ENCODE data around the gene SYMPK. TPM values are rescaled to one million over a fixed set of nuclear protein-coding genes. Genes with fewer than 3 reads are reported as not detected.
A peak's percentile ranks its signal among the peaks of the same experiment; 100 is the strongest.

Gene SYMPK
- total RNA-seq, 2 donors from 2014 or later, result 107 to 217 TPM

GRCh38 chr19:45820413-45821102, 42.4 kb downstream of the SYMPK start:
- no peak overlapping the region for H3K27ac Mint-ChIP-seq
- DNase-seq (ENCODE audit: low spot score), result peak; percentile 42
- ATAC-seq, result no peak
- H3K4me1 Mint-ChIP-seq (ENCODE audit: low read depth in 2 of 2), result peaks cover 5% of the 10 kb centered on the region in 2 donors
- H3K27me3 Mint-ChIP-seq, result no peaks in the 10 kb centered on the region
- H3K4me3 Mint-ChIP-seq, result no peak overlapping the region
- H3K36me3 Mint-ChIP-seq, result no peaks in the 10 kb centered on the region
- H3K9me3 Mint-ChIP-seq, result no peaks in the 10 kb centered on the region

DNA sequence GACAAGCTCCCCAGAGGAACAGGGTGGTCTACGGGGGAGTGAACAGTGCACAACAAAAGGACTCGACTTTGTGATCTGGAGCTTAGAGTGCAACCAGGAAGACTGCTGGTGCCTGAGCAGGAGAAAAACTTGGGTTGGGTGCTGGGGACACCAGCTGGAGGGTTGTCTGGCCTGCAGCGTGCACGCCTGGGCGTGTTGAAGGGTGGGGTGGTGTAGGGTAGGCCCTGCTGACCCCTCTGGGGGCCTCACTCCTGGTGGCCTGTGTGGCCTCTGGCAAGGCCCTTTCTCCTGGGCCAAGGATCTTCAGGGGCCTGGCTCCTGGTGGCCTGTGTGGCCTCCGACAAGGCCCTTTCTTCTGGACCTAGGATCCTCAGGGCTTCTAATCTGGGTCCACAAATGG, 43.2 kb downstream of the SYMPK start:
- H3K27me3 Mint-ChIP-seq, result no peaks in the 10 kb centered on the region
- H3K9me3 Mint-ChIP-seq, result no peaks in the 10 kb centered on the region
- ATAC-seq (no peak), DNase-seq (ENCODE audit: low spot score) (no peak)
- no peak overlapping the region for H3K27ac Mint-ChIP-seq
- H3K4me3 Mint-ChIP-seq, result no peak overlapping the region
- no peaks in the 10 kb centered on the region for H3K36me3 Mint-ChIP-seq
- peaks cover 5% of the 10 kb centered on the region in 2 donors for H3K4me1 Mint-ChIP-seq (ENCODE audit: low read depth in 2 of 2)

DNA sequence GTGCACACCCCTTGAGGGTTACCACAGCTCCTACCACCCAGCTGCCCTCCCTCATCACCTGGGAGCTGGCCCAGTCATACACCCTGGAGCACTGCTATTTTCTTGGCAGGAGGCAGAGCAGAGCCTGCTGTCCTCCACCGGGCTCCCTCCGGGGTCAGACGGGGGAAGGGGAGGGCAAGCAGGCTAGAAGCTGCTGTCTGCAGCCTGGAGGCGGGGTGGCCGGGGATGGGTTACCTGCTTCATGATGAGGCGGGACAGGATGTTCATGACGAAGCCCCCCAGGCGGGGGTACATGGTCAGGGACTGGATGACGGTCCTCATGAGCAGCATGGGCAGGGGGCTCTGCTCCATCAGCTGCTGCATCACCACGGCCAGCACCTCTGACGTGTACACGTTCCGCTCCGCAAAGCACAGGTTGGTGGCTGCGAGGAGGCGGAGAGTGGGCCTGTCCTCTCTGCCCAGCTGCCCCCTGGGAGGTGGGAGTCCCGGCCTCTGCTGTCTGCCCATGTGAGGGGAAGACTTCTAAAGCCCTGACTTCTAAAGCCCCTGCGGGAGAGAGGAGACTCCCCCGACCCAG, 45.1 kb downstream of the SYMPK start:
- Mint-ChIP-seq H3K4me1 (ENCODE audit: low read depth in 2 of 2) (peaks cover 0 to 5% of the 10 kb centered on the region in 2 donors), H3K27me3 (peaks cover 0 to 4% of the 10 kb centered on the region in 2 donors), H3K36me3 (no peaks in the 10 kb centered on the region), H3K9me3 (no peaks in the 10 kb centered on the region), H3K27ac (no peak overlapping the region), H3K4me3 (no peak overlapping the region)
- peak; percentile 51 for DNase-seq (ENCODE audit: low spot score)
- no peak for ATAC-seq

- H3K27ac Mint-ChIP-seq, result no peak overlapping the region
Observed at GRCh38 chr19:45817010-45817724, 45.8 kb downstream of the SYMPK start.

GRCh38 chr19:45816236-45817009, 46.5 kb downstream of the SYMPK start:
- no peak overlapping the region for H3K4me3 Mint-ChIP-seq
- no peak for ATAC-seq
- H3K36me3 Mint-ChIP-seq, result no peaks in the 10 kb centered on the region
- DNase-seq (ENCODE audit: low spot score), result peak; percentile 58
- H3K27me3 Mint-ChIP-seq, result peaks cover 0 to 4% of the 10 kb centered on the region in 2 donors
- H3K9me3 Mint-ChIP-seq, result no peaks in the 10 kb centered on the region
- peaks cover 0 to 5% of the 10 kb centered on the region in 2 donors for H3K4me1 Mint-ChIP-seq (ENCODE audit: low read depth in 2 of 2)
- H3K27ac Mint-ChIP-seq, result no peak overlapping the region

More at GRCh38 chr19:45817010-45817724, 45.8 kb downstream of the SYMPK start:
- Mint-ChIP-seq H3K4me1 (ENCODE audit: low read depth in 2 of 2) (peaks cover 0 to 5% of the 10 kb centered on the region in 2 donors), H3K27me3 (peaks cover 0 to 4% of the 10 kb centered on the region in 2 donors), H3K9me3 (no peaks in the 10 kb centered on the region), H3K4me3 (no peak overlapping the region), H3K36me3 (no peaks in the 10 kb centered on the region)
- DNase-seq (ENCODE audit: low spot score) (peak; percentile 95), ATAC-seq (peak; percentile 95)

DNA sequence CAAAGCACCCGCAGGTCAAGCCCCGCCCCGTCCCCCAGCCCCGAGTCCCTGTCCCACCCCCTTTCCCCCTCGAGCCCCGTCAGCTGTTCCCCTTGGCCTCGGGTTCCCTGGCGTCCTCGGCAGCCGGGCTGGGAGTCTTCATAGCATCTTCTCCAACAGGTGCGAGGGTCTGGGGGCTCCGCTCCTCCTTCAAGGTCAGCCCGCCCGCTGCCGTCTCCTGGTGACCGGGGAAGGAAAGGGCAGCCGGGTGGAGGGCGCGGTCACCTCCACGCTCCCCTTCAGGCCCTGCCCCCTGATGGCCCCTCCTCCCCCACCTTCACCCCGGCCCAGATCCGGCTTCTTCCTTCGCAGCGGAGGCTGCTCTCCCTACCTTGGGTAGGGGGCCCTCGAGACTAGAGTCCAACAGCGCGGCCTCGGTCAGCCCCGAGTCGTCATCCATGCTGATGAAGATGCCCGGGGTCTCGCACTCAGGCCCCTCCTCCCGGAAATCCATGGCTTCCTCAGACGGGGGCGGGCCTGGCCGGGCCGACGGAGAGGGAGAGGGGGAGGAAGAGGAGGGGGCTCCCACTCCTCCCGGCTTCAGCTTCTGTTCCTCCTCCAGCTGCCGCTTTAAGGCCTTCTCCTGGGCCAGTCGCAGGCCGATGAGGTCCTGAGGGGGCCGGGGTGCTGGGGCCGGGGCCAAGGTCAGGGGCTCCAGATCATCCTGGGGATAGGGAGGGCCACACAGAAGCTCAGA, 47.3 kb downstream of the SYMPK start:
- Mint-ChIP-seq H3K27ac (no peak overlapping the region), H3K36me3 (no peaks in the 10 kb centered on the region), H3K4me1 (ENCODE audit: low read depth in 2 of 2) (peaks cover under 1 to 5% of the 10 kb centered on the region in 2 donors), H3K4me3 (no peak overlapping the region), H3K9me3 (no peaks in the 10 kb centered on the region), H3K27me3 (peaks cover 0 to 4% of the 10 kb centered on the region in 2 donors)
- DNase-seq (ENCODE audit: low spot score), result peak; percentile 58
- no peak for ATAC-seq

GRCh38 chr19:45814851-45815480, 48.0 kb downstream of the SYMPK start, which contains the start of gene RSPH6A:
Gene RSPH6A, minus strand, starts transcription at chr19:45815308. Its CDS starts 132 bp downstream, at chr19:45815176.
- peaks cover 4 to 5% of the 10 kb centered on the region in 2 donors for H3K4me1 Mint-ChIP-seq (ENCODE audit: low read depth in 2 of 2)
- no peak within 1 kb of the TSS for H3K4me3 Mint-ChIP-seq
- no peak for ATAC-seq
- H3K9me3 Mint-ChIP-seq, result no peaks in the 10 kb centered on the region
- DNase-seq (ENCODE audit: low spot score), result no peak
- no peak within 1 kb of the TSS for H3K27ac Mint-ChIP-seq
- no peaks in the 10 kb centered on the region for H3K36me3 Mint-ChIP-seq
- H3K27me3 Mint-ChIP-seq, result peaks cover 0 to 4% of the 10 kb centered on the region in 2 donors

DNA sequence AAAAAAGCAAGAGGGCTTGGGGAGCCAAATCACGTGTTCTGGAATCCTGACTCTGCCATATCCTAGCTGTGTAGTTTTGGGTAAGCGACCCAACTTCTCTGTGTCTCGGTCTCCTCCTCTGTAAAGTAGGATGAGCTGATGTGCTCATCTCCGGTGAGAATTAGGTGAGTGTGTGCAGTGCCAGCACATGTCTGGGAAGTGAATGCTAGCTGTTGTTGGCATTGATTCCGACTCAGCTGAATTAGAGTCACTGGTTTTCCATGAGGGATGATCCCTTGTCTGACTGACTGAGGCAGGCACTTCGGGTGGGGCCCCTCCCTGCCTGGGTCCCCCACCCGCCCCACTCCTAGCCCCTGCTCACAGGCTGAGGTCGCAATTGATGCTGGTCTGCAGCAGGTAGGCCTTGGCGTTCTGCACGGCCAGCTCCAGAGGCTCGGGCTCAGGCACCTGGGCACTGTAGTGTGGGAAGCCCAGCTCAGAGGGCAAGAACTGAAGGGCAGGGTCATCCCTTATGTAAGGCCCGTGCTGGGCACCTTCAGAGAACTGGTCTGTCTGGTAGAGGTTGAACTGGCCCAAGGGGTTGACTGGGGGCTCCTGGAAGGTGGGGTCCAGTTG, 48.7 kb downstream of the SYMPK start:
- Mint-ChIP-seq H3K27me3 (peaks cover 0 to 6% of the 10 kb centered on the region in 2 donors), H3K9me3 (no peaks in the 10 kb centered on the region), H3K4me1 (ENCODE audit: low read depth in 2 of 2) (peaks cover 9 to 10% of the 10 kb centered on the region in 2 donors), H3K36me3 (no peaks in the 10 kb centered on the region), H3K27ac (no peak overlapping the region), H3K4me3 (no peak overlapping the region)
- no peak for ATAC-seq
- DNase-seq (ENCODE audit: low spot score), result no peak

GRCh38 chr19:45812297-45812696, 50.6 kb downstream of the SYMPK start:
- no peaks in the 10 kb centered on the region for H3K9me3 Mint-ChIP-seq
- ATAC-seq (no peak), DNase-seq (ENCODE audit: low spot score) (no peak)
- peaks cover 0 to 6% of the 10 kb centered on the region in 2 donors for H3K27me3 Mint-ChIP-seq
- no peak overlapping the region for H3K4me3 Mint-ChIP-seq
- H3K27ac Mint-ChIP-seq, result no peak overlapping the region
- no peaks in the 10 kb centered on the region for H3K36me3 Mint-ChIP-seq
- peaks cover 8 to 9% of the 10 kb centered on the region in 2 donors for H3K4me1 Mint-ChIP-seq (ENCODE audit: low read depth in 2 of 2)

- ATAC-seq, result peak; percentile 37 to 50
Observed at GRCh38 chr19:45809643-45810159, 53.2 kb downstream of the SYMPK start.

DNA sequence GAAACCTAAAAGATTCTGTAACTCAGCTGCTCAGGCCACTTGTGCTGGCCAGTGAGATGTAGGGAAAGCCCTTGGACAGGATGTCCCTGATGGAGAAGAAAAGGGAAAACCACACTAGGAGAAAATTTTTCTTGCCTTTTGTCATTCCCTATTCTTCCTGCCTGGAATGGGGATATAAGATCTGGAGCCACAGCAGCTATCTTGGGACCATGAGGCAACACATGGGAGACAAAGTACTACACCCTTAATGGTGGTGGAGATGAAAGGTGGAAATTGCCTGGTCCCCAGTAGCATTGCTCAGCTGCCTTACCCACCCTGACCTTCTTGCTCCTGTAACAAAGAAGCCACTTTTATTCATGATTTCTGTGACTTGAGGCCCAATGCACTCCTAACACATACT, 57.2 kb downstream of the SYMPK start:
- ATAC-seq (no peak), DNase-seq (ENCODE audit: low spot score) (no peak)
- no peaks in the 10 kb centered on the region for H3K9me3 Mint-ChIP-seq
- no peak overlapping the region for H3K4me3 Mint-ChIP-seq
- no peaks in the 10 kb centered on the region for H3K36me3 Mint-ChIP-seq
- H3K4me1 Mint-ChIP-seq (ENCODE audit: low read depth in 2 of 2), result peaks cover 6 to 12% of the 10 kb centered on the region in 2 donors
- peaks cover 12 to 15% of the 10 kb centered on the region in 2 donors for H3K27me3 Mint-ChIP-seq
- H3K27ac Mint-ChIP-seq, result no peak overlapping the region

More at GRCh38 chr19:45809643-45810159, 53.2 kb downstream of the SYMPK start:
- H3K36me3 Mint-ChIP-seq, result no peaks in the 10 kb centered on the region
- H3K4me1 Mint-ChIP-seq (ENCODE audit: low read depth in 2 of 2), result peaks cover 6 to 12% of the 10 kb centered on the region in 2 donors
- peaks cover 7 to 10% of the 10 kb centered on the region in 2 donors for H3K27me3 Mint-ChIP-seq
- H3K27ac Mint-ChIP-seq, result peak overlapping the region; percentile 15 to 78
- DNase-seq (ENCODE audit: low spot score), result no peak
- peak overlapping the region; percentile 24 for H3K4me3 Mint-ChIP-seq
- no peaks in the 10 kb centered on the region for H3K9me3 Mint-ChIP-seq

GRCh38 chr19:45804959-45805230, 58.1 kb downstream of the SYMPK start:
- Mint-ChIP-seq H3K27ac (no peak overlapping the region), H3K36me3 (no peaks in the 10 kb centered on the region), H3K4me3 (no peak overlapping the region), H3K9me3 (no peaks in the 10 kb centered on the region), H3K4me1 (ENCODE audit: low read depth in 2 of 2) (peaks cover 6 to 8% of the 10 kb centered on the region in 2 donors), H3K27me3 (peaks cover 12 to 15% of the 10 kb centered on the region in 2 donors)
- no peak for ATAC-seq
- no peak for DNase-seq (ENCODE audit: low spot score)
